HCT116 (cell line): ENCODE data around the gene SLC9A7. TPM values are rescaled to one million over a fixed set of nuclear protein-coding genes. Genes with fewer than 3 reads are reported as not detected.

Experiments
- ATAC-seq: fragments of 200-7000 bp; cut with Tn5 transposase; 2 replicates; pipeline ENCODE4 v1.9.1; 2020; ENCODE audit warnings: mild to moderate bottlenecking, moderate library complexity
- BruUV-seq: library from RNA; stranded (reverse); fragments of 400-500 nt; replicated peaks from 2 replicates; lab custom pipeline; 2021; lab: Mats Ljungman, UMichigan
- CTCF ChIA-PET: fragments of 300-600 bp; sonication (Branson Sonifier 250); formaldehyde crosslinking; loops from one replicate; lab custom pipeline; 2021; ENCODE audit warnings: antibody characterized with exemption; lab: Charles Lee
- POLR2A ChIA-PET: fragments of 300-600, 350-600 bp; sonication (Branson Sonifier 250); formaldehyde crosslinking; loops from one replicate; lab custom pipeline; 2021; ENCODE audit warnings: antibody characterized with exemption; lab: Charles Lee
- RAD21 ChIA-PET, 2 experiments: fragments of 300-600 bp; sonication (Branson Sonifier 250); formaldehyde crosslinking; loops; one replicate each; lab custom pipeline; 2023; ENCODE audit warnings: low total read pairs in 2 of 2; ENCODE audit not compliant: uncharacterized antibody in 2 of 2, unreplicated experiment in 2 of 2, low non-redundant PET in 1 of 2; lab: Charles Lee
- DNase-seq: peaks from one replicate; pipeline ENCODE4 v3.0.0-alpha.2; 2010; ENCODE audit warnings: low read depth, low spot score
- H2AFZ ChIP-seq: fragments of 200-600 bp; shearing (Covaris generic), sonication (generic); 2 replicates; pipeline ENCODE4 v1.6.1; 2017; ENCODE audit warnings: low read depth, mixed run types, mixed read lengths, antibody characterized with exemption, low read length; ENCODE audit not compliant: poor library complexity, severe bottlenecking
- H3K27ac ChIP-seq: 2 replicates; pipeline ENCODE4 v1.5.1; 2012; ENCODE audit warnings: low read depth, low read length
- H3K27me3 ChIP-seq: fragments of 200-600 bp; sonication (generic); 2 replicates; pipeline ENCODE4 v1.6.1; 2016; ENCODE audit warnings: mixed run types, low read length, mixed read lengths; ENCODE audit not compliant: insufficient read depth
- H3K36me3 ChIP-seq, 2 experiments: fragments of 200-500 bp in 1 of 2; fragments of 200-600 bp in 1 of 2; sonication (Bioruptor generic) in 1 of 2; sonication (generic) in 1 of 2; 2 replicates each; pipeline versions ENCODE4 v1.5.1 to v1.6.1; 2014 to 2016; ENCODE audit warnings: low read length in 2 of 2, inconsistent platforms in 1 of 2, mixed read lengths in 1 of 2, mixed run types in 1 of 2; ENCODE audit not compliant: insufficient read depth in 2 of 2, control insufficient read depth in 1 of 2
- H3K4me1 ChIP-seq, 2 experiments: fragments of 200-600 bp in 1 of 2; sonication (generic) in 1 of 2; 2 replicates each; pipeline versions ENCODE4 v1.5.1 to v1.6.1; 2012 to 2017; ENCODE audit warnings: low read length in 2 of 2, inconsistent platforms in 1 of 2, mild to moderate bottlenecking in 1 of 2, mixed read lengths in 1 of 2, mixed run types in 1 of 2, moderate library complexity in 1 of 2; ENCODE audit not compliant: insufficient read depth in 2 of 2, control insufficient read depth in 1 of 2
- H3K4me2 ChIP-seq: fragments of 200-600 bp; sonication (generic); 2 replicates; pipeline ENCODE4 v1.6.1; 2017; ENCODE audit warnings: mixed run types, low read length, mixed read lengths
- H3K4me3 ChIP-seq, 2 experiments: fragments of 200-600 bp in 1 of 2; sonication (generic) in 1 of 2; replicated peaks in 1 of 2; 2 replicates each; pipeline ENCODE4 v1.5.1; 2011 to 2016; ENCODE audit warnings: low read length in 2 of 2, control low read depth in 1 of 2, low read depth in 1 of 2, mild to moderate bottlenecking in 1 of 2, mixed read lengths in 1 of 2, mixed run types in 1 of 2
- H3K79me2 ChIP-seq: fragments of 200-600 bp; sonication (generic); 2 replicates; pipeline ENCODE4 v1.6.1; 2017; ENCODE audit warnings: mild to moderate bottlenecking, mixed run types, low read length, moderate library complexity, mixed read lengths; ENCODE audit not compliant: insufficient read depth
- H3K9ac ChIP-seq: fragments of 200-600 bp; sonication (generic); 2 replicates; pipeline ENCODE4 v1.6.1; 2016; ENCODE audit warnings: low read length, mixed read lengths
- H3K9me2 ChIP-seq: fragments of 200-600 bp; sonication (generic), shearing (Covaris generic); 2 replicates; pipeline ENCODE4 v1.6.1; 2017; ENCODE audit warnings: mixed run types, mild to moderate bottlenecking, moderate library complexity; ENCODE audit not compliant: insufficient read depth
- H3K9me3 ChIP-seq, 2 experiments: fragments of 200-500 bp in 1 of 2; fragments of 200-600 bp in 1 of 2; sonication (Bioruptor generic) in 1 of 2; sonication (generic) in 1 of 2; 2 replicates each; pipeline ENCODE4 v1.6.1; 2014 to 2017; ENCODE audit warnings: low read length in 2 of 2, mixed read lengths in 2 of 2, inconsistent platforms in 1 of 2, low read depth in 1 of 2, mild to moderate bottlenecking in 1 of 2, mixed run types in 1 of 2, moderate library complexity in 1 of 2; ENCODE audit not compliant: control insufficient read depth in 1 of 2, insufficient read depth in 1 of 2
- H4K20me1 ChIP-seq: fragments of 200-600 bp; sonication (generic), shearing (Covaris generic); 2 replicates; pipeline ENCODE4 v1.6.1; 2017; ENCODE audit warnings: mixed run types, mild to moderate bottlenecking, moderate library complexity; ENCODE audit not compliant: insufficient read depth
- CBX3 ChIP-seq: IDR thresholded peaks from 2 replicates; pipeline ENCODE4 v1.6.1; 2012; ENCODE audit warnings: low read depth
- ELF1 ChIP-seq: IDR thresholded peaks from 2 replicates; pipeline ENCODE4 v1.6.1; 2012; ENCODE audit warnings: low read depth, borderline replicate concordance
- FOSL1 ChIP-seq: IDR thresholded peaks from 2 replicates; pipeline ENCODE4 v1.6.1; 2012; ENCODE audit warnings: low read depth
- JUND ChIP-seq: IDR thresholded peaks from 2 replicates; pipeline ENCODE4 v1.6.1; 2012
- POLR2AphosphoS5 ChIP-seq: IDR thresholded peaks from 2 replicates; pipeline ENCODE4 v1.6.1; 2011; ENCODE audit warnings: mild to moderate bottlenecking, low read depth, low read length, moderate library complexity
- RAD21 ChIP-seq: IDR thresholded peaks from 2 replicates; pipeline ENCODE4 v1.6.1; 2012; ENCODE audit warnings: low read depth, mild to moderate bottlenecking
- SIN3A ChIP-seq: IDR thresholded peaks from 2 replicates; pipeline ENCODE4 v1.6.1; 2012; ENCODE audit warnings: low read depth
- SP1 ChIP-seq: IDR thresholded peaks from 2 replicates; pipeline ENCODE4 v1.6.1; 2012; ENCODE audit warnings: low read depth
- SRF ChIP-seq: IDR thresholded peaks from 2 replicates; pipeline ENCODE4 v1.6.1; 2012; ENCODE audit warnings: low read depth
- TCF7L2 ChIP-seq: IDR thresholded peaks from 2 replicates; pipeline ENCODE4 v1.7.0; 2011; ENCODE audit warnings: borderline replicate concordance, inconsistent platforms; ENCODE audit not compliant: insufficient read depth, insufficient read length; ENCODE audit errors: extremely low read depth
- YY1 ChIP-seq: IDR thresholded peaks from 2 replicates; pipeline ENCODE4 v1.6.1; 2011; ENCODE audit warnings: low read length, low read depth, moderate library complexity, mild to moderate bottlenecking; ENCODE audit not compliant: insufficient replicate concordance; ENCODE audit errors: extremely low read depth
- ZFX ChIP-seq: fragments of 450-650 bp; IDR thresholded peaks from 2 replicates; pipeline ENCODE4 v1.6.1; 2017
- ZNF274 ChIP-seq: fragments of 200-500 bp; sonication (Bioruptor generic); IDR thresholded peaks from 2 replicates; pipeline ENCODE4 v1.6.1; 2014; ENCODE audit warnings: mild to moderate bottlenecking, low read depth, low read length, inconsistent platforms
- intact Hi-C: fragments of 100-400 bp; cut with micrococcal nuclease; formaldehyde crosslinking; loops from 2 replicates; pipeline ENCODE4 v1.10.0; 2022
- total RNA-seq: library from RNA; stranded (reverse); gene quantifications from one replicate; pipeline ENCODE4 v1.2.1, GENCODE V29; 2021; ENCODE audit not compliant: unreplicated experiment
- TF ChIP-seq, protein P1 (sequence below), 3 experiments: fragments of 200-600 bp in 1 of 3; sonication (generic) in 1 of 3; IDR thresholded peaks in 2 of 3; conservative IDR thresholded peaks in 1 of 3; 2 replicates each; pipeline ENCODE4 v1.5.1; 2012 to 2017; ENCODE audit warnings: low read depth in 2 of 3, low read length in 2 of 3, antibody characterized with exemption in 1 of 3, borderline replicate concordance in 1 of 3, control low read depth in 1 of 3, mild to moderate bottlenecking in 1 of 3, mixed read lengths in 1 of 3, mixed run types in 1 of 3, moderate library complexity in 1 of 3; ENCODE audit not compliant: insufficient read depth in 1 of 3
- TF ChIP-seq, protein P2 (sequence below): IDR thresholded peaks from 2 replicates; pipeline ENCODE4 v1.6.1; 2012
- TF ChIP-seq, protein P3 (sequence below): IDR thresholded peaks from 2 replicates; pipeline ENCODE4 v1.6.1; 2012; ENCODE audit warnings: low read depth

Gene SLC9A7
- total RNA-seq, 1 experiment from 2014 or later: 18.6 TPM

DNA sequence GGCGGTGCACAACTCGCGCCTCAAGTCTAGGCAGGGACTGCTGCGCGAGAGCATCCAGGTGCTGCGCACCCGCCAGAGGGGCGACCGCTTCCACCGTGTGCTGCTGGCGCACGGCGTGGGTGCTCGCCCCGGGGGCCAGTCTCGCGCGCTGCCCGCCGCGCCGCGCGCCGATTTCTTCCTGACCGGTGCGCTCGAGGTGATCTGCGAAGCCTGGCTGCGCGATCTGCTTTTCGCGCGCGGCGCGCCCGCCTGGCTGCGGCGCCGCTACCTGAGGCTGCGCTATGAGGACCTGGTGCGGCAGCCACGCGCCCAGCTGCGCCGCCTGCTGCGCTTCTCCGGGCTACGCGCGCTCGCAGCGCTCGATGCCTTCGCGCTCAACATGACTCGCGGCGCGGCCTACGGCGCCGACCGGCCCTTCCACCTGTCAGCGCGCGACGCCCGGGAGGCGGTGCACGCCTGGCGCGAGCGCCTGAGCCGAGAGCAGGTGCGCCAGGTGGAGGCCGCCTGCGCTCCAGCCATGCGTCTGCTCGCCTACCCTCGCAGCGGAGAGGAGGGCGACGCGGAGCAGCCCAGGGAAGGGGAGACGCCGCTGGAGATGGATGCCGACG is 184.0 kb downstream of the SLC9A7 start:
- Histone ChIP-seq H3K4me2 (peak overlapping the region; percentile 81; the same call in 1 of the 2 replicates), H4K20me1 (no peaks in the 10 kb centered on the region), H3K9me2 (no peaks in the 10 kb centered on the region), H3K36me3 (no peaks in the 10 kb centered on the region), H3K27me3 (no peaks in the 10 kb centered on the region), H3K79me2 (peaks cover 8% of the 10 kb centered on the region), H3K9me3 (no peaks in the 10 kb centered on the region), H3K4me1 (peaks cover 8 to 40% of the 10 kb centered on the region in 2 experiments; a peak in 3 of 4 replicates), H3K4me3 (no peak overlapping the region), H2AFZ (no peak overlapping the region), H3K27ac (peak overlapping the region; percentile 86; the same call in 1 of the 2 replicates), H3K9ac (no peak overlapping the region)
- no TSS peak for BruUV-seq
- ChIA-PET POLR2A (no interaction called here), CTCF (no interaction called here), RAD21 (no interaction called here)
- ATAC-seq (no peak), DNase-seq (no peak)
- intact Hi-C loops: loop anchor here (2.0 kb wide), 1 partner anchor 64 kb away; no protein-coding TSS in a partner anchor
- no peak for TF ChIP-seq JUND
- TF ChIP-seq TCF7L2: no peak
- no peak for TF ChIP-seq YY1
- TF ChIP-seq, protein P1, sequence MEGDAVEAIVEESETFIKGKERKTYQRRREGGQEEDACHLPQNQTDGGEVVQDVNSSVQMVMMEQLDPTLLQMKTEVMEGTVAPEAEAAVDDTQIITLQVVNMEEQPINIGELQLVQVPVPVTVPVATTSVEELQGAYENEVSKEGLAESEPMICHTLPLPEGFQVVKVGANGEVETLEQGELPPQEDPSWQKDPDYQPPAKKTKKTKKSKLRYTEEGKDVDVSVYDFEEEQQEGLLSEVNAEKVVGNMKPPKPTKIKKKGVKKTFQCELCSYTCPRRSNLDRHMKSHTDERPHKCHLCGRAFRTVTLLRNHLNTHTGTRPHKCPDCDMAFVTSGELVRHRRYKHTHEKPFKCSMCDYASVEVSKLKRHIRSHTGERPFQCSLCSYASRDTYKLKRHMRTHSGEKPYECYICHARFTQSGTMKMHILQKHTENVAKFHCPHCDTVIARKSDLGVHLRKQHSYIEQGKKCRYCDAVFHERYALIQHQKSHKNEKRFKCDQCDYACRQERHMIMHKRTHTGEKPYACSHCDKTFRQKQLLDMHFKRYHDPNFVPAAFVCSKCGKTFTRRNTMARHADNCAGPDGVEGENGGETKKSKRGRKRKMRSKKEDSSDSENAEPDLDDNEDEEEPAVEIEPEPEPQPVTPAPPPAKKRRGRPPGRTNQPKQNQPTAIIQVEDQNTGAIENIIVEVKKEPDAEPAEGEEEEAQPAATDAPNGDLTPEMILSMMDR (IDR thresholded peaks at IDR 0.05 in 2 of 3, conservative IDR thresholded peaks at IDR 0.05 in 1 of 3; ENCODE audit: borderline replicate concordance in 1 of 3, insufficient read depth in 1 of 3, low read depth in 2 of 3, low read length in 2 of 3): no peak
- TF ChIP-seq ELF1: no peak
- no peak for TF ChIP-seq FOSL1
- no peak for TF ChIP-seq RAD21
- TF ChIP-seq SP1: no peak
- no peak for TF ChIP-seq CBX3
- no peak for TF ChIP-seq SRF
- TF ChIP-seq, protein P2, sequence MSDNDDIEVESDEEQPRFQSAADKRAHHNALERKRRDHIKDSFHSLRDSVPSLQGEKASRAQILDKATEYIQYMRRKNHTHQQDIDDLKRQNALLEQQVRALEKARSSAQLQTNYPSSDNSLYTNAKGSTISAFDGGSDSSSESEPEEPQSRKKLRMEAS: no peak
- TF ChIP-seq, protein P3, sequence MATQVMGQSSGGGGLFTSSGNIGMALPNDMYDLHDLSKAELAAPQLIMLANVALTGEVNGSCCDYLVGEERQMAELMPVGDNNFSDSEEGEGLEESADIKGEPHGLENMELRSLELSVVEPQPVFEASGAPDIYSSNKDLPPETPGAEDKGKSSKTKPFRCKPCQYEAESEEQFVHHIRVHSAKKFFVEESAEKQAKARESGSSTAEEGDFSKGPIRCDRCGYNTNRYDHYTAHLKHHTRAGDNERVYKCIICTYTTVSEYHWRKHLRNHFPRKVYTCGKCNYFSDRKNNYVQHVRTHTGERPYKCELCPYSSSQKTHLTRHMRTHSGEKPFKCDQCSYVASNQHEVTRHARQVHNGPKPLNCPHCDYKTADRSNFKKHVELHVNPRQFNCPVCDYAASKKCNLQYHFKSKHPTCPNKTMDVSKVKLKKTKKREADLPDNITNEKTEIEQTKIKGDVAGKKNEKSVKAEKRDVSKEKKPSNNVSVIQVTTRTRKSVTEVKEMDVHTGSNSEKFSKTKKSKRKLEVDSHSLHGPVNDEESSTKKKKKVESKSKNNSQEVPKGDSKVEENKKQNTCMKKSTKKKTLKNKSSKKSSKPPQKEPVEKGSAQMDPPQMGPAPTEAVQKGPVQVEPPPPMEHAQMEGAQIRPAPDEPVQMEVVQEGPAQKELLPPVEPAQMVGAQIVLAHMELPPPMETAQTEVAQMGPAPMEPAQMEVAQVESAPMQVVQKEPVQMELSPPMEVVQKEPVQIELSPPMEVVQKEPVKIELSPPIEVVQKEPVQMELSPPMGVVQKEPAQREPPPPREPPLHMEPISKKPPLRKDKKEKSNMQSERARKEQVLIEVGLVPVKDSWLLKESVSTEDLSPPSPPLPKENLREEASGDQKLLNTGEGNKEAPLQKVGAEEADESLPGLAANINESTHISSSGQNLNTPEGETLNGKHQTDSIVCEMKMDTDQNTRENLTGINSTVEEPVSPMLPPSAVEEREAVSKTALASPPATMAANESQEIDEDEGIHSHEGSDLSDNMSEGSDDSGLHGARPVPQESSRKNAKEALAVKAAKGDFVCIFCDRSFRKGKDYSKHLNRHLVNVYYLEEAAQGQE: no peak
- no peak for TF ChIP-seq SIN3A
- no peak for TF ChIP-seq ZFX
- no peak for TF ChIP-seq ZNF274
- TF ChIP-seq POLR2AphosphoS5: no peak
